Esophagus muscularis mucosa (tissue), 4 donors: ENCODE measurements around the gene ZNF619. TPM values are rescaled to one million over a fixed set of nuclear protein-coding genes. Genes with fewer than 3 reads are reported as not detected.
A peak's percentile ranks its signal among the peaks of the same experiment; 100 is the strongest.

Experiments used
- DNase-seq: peaks from one replicate; pipeline ENCODE4 v3.0.0-alpha.2; 2017; ENCODE audit errors: extremely low spot score
- H3K27ac ChIP-seq, 4 donors: fragments of 200-600 bp; sonication (generic); replicated peaks in 1 of 4; 1 replicate in 3 of 4; 2 replicates in 1 of 4; pipeline ENCODE4 v1.5.1; 2016 to 2019; ENCODE audit warnings: mild to moderate bottlenecking in 1 of 4
- H3K27me3 ChIP-seq, 4 donors: fragments of 200-600 bp; sonication (generic); one replicate each; pipeline versions ENCODE4 v1.5.1 to v1.6.0; 2016 to 2019
- H3K36me3 ChIP-seq, 4 donors: fragments of 200-600 bp; sonication (generic); one replicate each; pipeline ENCODE4 v1.5.1; 2016 to 2019
- H3K4me1 ChIP-seq, 4 donors: fragments of 200-600 bp; sonication (generic); one replicate each; pipeline ENCODE4 v1.5.1; 2016 to 2019
- H3K4me3 ChIP-seq, 4 donors: fragments of 200-600 bp; sonication (generic); 1 replicate in 2 of 4; 2 replicates in 2 of 4; pipeline ENCODE4 v1.5.1; 2016 to 2019; ENCODE audit warnings: mild to moderate bottlenecking in 4 of 4, moderate library complexity in 1 of 4
- H3K9me3 ChIP-seq, 4 donors: fragments of 200-600 bp; sonication (generic); 1 replicate in 3 of 4; 2 replicates in 1 of 4; pipeline ENCODE4 v1.5.1; 2016 to 2019
- EP300 ChIP-seq: sonication (generic); formaldehyde crosslinking; IDR thresholded peaks from one replicate; pipeline ENCODE4 v1.6.1; 2017; ENCODE audit warnings: antibody characterized with exemption
- POLR2A ChIP-seq: fragments of 450-650 bp; IDR thresholded peaks from one replicate; pipeline ENCODE4 v1.6.1; 2017; ENCODE audit warnings: antibody characterized with exemption, moderate library complexity, mild to moderate bottlenecking, low read depth
- POLR2AphosphoS5 ChIP-seq, 2 donors: sonication (generic); formaldehyde crosslinking; IDR thresholded peaks; one replicate each; pipeline ENCODE4 v1.6.1; 2017; ENCODE audit warnings: antibody characterized with exemption in 2 of 2
- WGBS: methylation state at CpG from one replicate; pipeline ENCODE4 v1.1.5; 2018; 5-methylcytosine and 5-hydroxymethylcytosine counted together
- intact Hi-C: fragments of 100-400 bp; cut with DNase I; formaldehyde crosslinking; loops from one replicate; pipeline ENCODE4 v1.15.1; 2023
- total RNA-seq, 4 donors: library from RNA; depleted of rRNA; stranded (reverse); fragments of >200 nt; gene quantifications; one replicate each; pipeline versions ENCODE4 v1.1.0 to v1.2.1, GENCODE V29; 2016
- TF ChIP-seq, protein P1 (sequence below), 3 experiments: fragments of 200-600 bp in 2 of 3; fragments of 450-650 bp in 1 of 3; sonication (generic) in 2 of 3; IDR thresholded peaks; one replicate each; pipeline ENCODE4 v1.5.1; 2017 to 2019; ENCODE audit warnings: antibody characterized with exemption in 3 of 3, mild to moderate bottlenecking in 2 of 3, moderate library complexity in 1 of 3

Gene ZNF619
- total RNA-seq, 4 donors from 2014 or later = 2.8 to 5.4 (median 3.5) TPM

- no peaks in the 10 kb centered on the region for H3K36me3 ChIP-seq
- intact Hi-C loops = no loop called here
- DNase-seq = no peak
- WGBS = 93% methylated on average over 2 of the region's 2 CpGs
- H3K27me3 ChIP-seq = no peaks in the 10 kb centered on the region
- TF ChIP-seq EP300 (no peak), POLR2A (no peak), POLR2AphosphoS5 (IDR thresholded peaks at IDR 0.05) (no peak)
- TF ChIP-seq, protein P1, sequence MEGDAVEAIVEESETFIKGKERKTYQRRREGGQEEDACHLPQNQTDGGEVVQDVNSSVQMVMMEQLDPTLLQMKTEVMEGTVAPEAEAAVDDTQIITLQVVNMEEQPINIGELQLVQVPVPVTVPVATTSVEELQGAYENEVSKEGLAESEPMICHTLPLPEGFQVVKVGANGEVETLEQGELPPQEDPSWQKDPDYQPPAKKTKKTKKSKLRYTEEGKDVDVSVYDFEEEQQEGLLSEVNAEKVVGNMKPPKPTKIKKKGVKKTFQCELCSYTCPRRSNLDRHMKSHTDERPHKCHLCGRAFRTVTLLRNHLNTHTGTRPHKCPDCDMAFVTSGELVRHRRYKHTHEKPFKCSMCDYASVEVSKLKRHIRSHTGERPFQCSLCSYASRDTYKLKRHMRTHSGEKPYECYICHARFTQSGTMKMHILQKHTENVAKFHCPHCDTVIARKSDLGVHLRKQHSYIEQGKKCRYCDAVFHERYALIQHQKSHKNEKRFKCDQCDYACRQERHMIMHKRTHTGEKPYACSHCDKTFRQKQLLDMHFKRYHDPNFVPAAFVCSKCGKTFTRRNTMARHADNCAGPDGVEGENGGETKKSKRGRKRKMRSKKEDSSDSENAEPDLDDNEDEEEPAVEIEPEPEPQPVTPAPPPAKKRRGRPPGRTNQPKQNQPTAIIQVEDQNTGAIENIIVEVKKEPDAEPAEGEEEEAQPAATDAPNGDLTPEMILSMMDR (IDR thresholded peaks at IDR 0.05) = no peak
- H3K27ac ChIP-seq = no peak overlapping the region
- no peak overlapping the region for H3K4me3 ChIP-seq
- H3K9me3 ChIP-seq = no peaks in the 10 kb centered on the region
- H3K4me1 ChIP-seq = no peaks in the 10 kb centered on the region
Measured at GRCh38 chr3:40497288-40497687, 20.4 kb downstream of the ZNF619 start.

DNA sequence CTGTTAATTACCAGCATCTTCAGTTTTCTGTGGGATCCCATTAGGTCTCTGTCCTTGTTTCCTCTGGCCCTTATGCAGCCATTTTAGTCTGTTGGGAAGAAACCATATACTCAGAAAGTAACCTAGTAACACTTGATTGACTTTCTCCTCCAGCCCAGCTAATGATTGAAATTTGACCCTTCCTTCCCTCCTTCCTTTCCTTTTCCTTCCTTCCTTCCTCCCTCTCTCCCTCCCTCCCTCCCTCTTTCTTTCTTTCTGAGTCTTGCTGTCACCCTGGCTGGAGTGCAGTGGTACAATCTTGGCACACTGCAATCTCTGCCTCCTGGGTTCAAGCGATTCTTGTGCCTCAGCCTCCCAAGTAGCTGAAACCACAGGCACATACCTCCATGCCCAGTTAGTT, 23.0 kb downstream of the ZNF619 start:
- no peak for DNase-seq
- peaks cover 3 to 5% (median 3%) of the 10 kb centered on the region in 4 donors for H3K4me1 ChIP-seq
- H3K27me3 ChIP-seq = no peaks in the 10 kb centered on the region
- H3K27ac ChIP-seq = no peak overlapping the region
- H3K9me3 ChIP-seq = no peaks in the 10 kb centered on the region
- no peak for TF ChIP-seq POLR2A
- TF ChIP-seq POLR2AphosphoS5 (IDR thresholded peaks at IDR 0.05) = no peak
- TF ChIP-seq EP300 = no peak
- TF ChIP-seq, protein P1 (IDR thresholded peaks at IDR 0.05) = no peak
- intact Hi-C loops = no loop called here
- no peak overlapping the region for H3K4me3 ChIP-seq
- no peaks in the 10 kb centered on the region for H3K36me3 ChIP-seq
- whole genome bisulfite sequencing = 81% methylated on average over 1 of the region's 1 CpG

GRCh38 chr3:40502034-40502433, 25.1 kb downstream of the ZNF619 start:
- DNase-seq = no peak

DNA sequence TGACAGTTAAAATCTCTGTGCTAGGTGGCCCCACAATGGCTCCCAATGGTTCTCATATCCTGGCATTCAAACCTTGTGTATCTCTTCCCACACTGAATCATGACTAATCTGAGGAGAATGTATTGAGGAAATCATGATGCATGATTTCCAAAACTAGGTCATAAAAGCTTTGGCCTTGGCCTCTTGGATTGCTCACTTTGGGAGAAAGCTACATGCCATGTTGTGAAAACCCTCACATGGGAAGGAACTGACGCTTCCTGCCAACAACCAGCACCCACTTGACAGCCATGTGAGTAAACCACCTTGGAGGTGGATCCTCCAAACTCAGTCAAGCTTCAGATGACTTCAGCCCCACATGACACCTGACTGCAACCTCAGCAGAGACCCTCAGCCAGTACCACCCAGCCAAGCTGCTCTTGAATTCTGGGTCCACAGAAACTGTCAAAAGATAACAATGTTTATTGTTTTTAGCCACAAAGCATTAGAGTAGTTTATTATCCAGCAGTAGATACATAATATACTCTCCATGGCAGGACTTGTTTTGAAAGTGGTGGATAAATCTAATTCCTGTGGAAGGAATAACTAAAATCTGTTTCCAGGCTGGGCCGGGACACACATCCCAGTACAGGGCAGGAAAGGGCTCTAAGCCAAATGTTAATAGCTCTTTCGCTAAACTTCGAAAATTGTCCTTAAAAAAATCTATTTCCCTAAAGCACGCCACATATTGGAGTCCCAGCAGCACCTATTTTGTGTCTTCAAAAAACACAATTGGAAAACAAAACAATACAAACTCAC, 27.9 kb downstream of the ZNF619 start:
- intact Hi-C loops = no loop called here
- H3K4me1 ChIP-seq = peaks cover 12 to 23% (median 19%) of the 10 kb centered on the region in 4 donors
- TF ChIP-seq POLR2A (no peak), POLR2AphosphoS5 (IDR thresholded peaks at IDR 0.05) (peak; percentile 62 to 85)
- 71% methylated on average over 5 of the region's 5 CpGs for WGBS
- H3K27me3 ChIP-seq = no peaks in the 10 kb centered on the region
- DNase-seq = no peak
- peaks cover 0 to 8% (median under 1%) of the 10 kb centered on the region in 4 donors for H3K36me3 ChIP-seq
- peak overlapping the region; percentile 47 to 84 (median 78) for H3K27ac ChIP-seq
- H3K4me3 ChIP-seq = peak overlapping the region; percentile 63 to 71 (median 66)
- H3K9me3 ChIP-seq = no peaks in the 10 kb centered on the region

More at GRCh38 chr3:40502034-40502433, 25.1 kb downstream of the ZNF619 start:
- intact Hi-C loops = no loop called here
- peaks cover 12 to 20% (median 19%) of the 10 kb centered on the region in 4 donors for H3K4me1 ChIP-seq
- no peak overlapping the region for H3K27ac ChIP-seq
- H3K27me3 ChIP-seq = no peaks in the 10 kb centered on the region
- no peaks in the 10 kb centered on the region for H3K36me3 ChIP-seq
- WGBS = 94% methylated on average over 2 of the region's 2 CpGs
- TF ChIP-seq, protein P1 (IDR thresholded peaks at IDR 0.05) = no peak
- TF ChIP-seq POLR2AphosphoS5 (IDR thresholded peaks at IDR 0.05) = no peak
- no peak for TF ChIP-seq EP300
- TF ChIP-seq POLR2A = no peak
- no peak overlapping the region for H3K4me3 ChIP-seq
- no peaks in the 10 kb centered on the region for H3K9me3 ChIP-seq

DNA sequence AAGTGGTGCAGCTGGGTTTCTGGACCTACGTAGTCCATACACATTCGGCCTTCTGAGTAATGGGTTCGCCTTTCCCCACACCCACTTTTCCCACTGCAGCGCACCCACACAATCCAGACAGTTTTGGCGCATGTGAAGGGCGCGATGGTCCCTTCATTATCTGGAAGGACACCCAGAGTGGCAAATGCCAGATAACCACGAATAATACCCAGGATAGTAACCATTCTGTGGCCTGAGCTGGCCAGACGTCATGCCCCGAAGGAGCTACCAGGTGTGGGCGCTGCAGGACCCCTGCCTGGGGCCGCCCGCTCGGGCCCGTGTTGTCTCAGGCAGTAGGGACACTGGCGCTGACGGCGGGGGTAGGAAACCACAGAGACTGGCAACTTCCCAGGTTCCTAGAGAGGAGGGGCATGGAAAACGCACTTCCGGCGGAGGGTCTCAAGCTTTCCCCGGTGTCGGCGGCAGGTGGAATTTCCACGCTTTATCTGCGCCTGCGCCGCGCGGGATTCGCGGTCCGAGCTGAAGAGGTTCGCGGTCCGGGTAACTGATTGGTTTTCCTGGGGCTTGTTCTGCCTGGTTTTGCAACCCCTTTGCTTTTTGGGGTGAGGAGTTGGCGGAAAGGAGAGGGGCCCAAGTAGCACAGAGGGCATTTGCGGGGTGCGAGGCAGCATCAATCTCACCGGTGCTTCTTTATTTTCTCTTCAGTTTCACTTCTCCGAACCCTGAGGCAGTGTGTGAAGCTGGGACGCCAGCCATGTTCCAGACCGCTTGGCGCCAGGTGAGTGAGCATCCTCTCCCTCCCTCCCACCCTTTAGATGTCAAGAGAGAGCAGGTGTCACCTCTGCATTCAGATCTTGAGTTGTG, 28.9 kb downstream of the ZNF619 start, which contains the start of gene ZNF620:
Gene ZNF620, plus strand, starts transcription at position 441 of the 864 bp plus-strand sequence. Its CDS starts 314 bp downstream, at position 755.
- DNase-seq = peak; percentile 92
- TF ChIP-seq, protein P1 (IDR thresholded peaks at IDR 0.05) = peak; percentile 26 to 30 (median 28)
- TF ChIP-seq EP300 (no peak), POLR2A (no peak), POLR2AphosphoS5 (IDR thresholded peaks at IDR 0.05) (peak; percentile 77)
- 9% methylated on average over 29 of the region's 44 CpGs for WGBS
- Histone ChIP-seq H3K9me3 (no peaks in the 10 kb centered on the region), H3K4me3 (peak within 1 kb of the TSS; percentile 63 to 71 (median 66)), H3K36me3 (peaks cover 0 to 18% (median 7%) of the 10 kb centered on the region in 4 donors), H3K27me3 (no peaks in the 10 kb centered on the region), H3K27ac (peak within 1 kb of the TSS; percentile 75 to 84 (median 82)), H3K4me1 (peaks cover 12 to 23% (median 19%) of the 10 kb centered on the region in 4 donors)
- intact Hi-C loops = loop anchor here (2.0 kb wide), 1 partner anchor 31 kb away; no protein-coding TSS in a partner anchor
